ENCODE data around the gene CALD1.

Gene CALD1

DNA sequence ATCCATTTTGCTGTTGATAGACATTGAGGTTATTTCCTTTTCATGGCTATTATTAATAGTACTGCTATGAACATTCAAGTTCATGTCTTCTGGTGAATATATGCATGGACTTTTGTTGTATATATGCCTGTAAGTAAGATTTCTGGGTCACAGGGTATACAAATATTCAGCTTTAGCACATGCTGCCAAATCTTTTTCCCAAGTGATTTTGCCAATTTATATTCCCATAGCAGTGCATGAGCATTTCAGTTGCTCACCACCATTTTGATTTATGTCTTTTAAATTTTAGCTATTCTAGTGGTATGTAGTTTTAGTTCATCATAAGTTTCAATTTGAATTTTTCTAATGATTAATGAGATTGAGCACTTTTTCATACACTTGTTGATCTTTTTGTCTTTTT, 59.9 kb downstream of the CALD1 start:
- DNase-seq = no peak
- in situ Hi-C loops (cut with HindIII; ENCODE audit: low pct_ligation_motif_present, low pct_unique_long_range_greater_than_20kb, low sequenced_read_pairs) = no loop called here

GRCh38 chr7:134842062-134842461, 62.6 kb downstream of the CALD1 start:
- DNase-seq = no peak
- in situ Hi-C loops (cut with HindIII; ENCODE audit: low pct_ligation_motif_present, low pct_unique_long_range_greater_than_20kb, low sequenced_read_pairs) = no loop called here

GRCh38 chr7:134842886-134843430, 63.5 kb downstream of the CALD1 start:
- DNase-seq = no peak
- in situ Hi-C loops (cut with HindIII; ENCODE audit: low pct_ligation_motif_present, low pct_unique_long_range_greater_than_20kb, low sequenced_read_pairs) = no loop called here

- in situ Hi-C loops (cut with HindIII; ENCODE audit: low pct_ligation_motif_present, low pct_unique_long_range_greater_than_20kb, low sequenced_read_pairs) = no loop called here
- no peak for DNase-seq
Observed at GRCh38 chr7:134844200-134844599, 64.8 kb downstream of the CALD1 start.

GRCh38 chr7:134845461-134845860, 66.0 kb downstream of the CALD1 start:
- in situ Hi-C loops (cut with HindIII; ENCODE audit: low pct_ligation_motif_present, low pct_unique_long_range_greater_than_20kb, low sequenced_read_pairs) = no loop called here

GRCh38 chr7:134847851-134848588, 68.6 kb downstream of the CALD1 start:
- DNase-seq = no peak
- in situ Hi-C loops (cut with HindIII; ENCODE audit: low pct_ligation_motif_present, low pct_unique_long_range_greater_than_20kb, low sequenced_read_pairs) = no loop called here

More at GRCh38 chr7:134845461-134845860, 66.0 kb downstream of the CALD1 start:
- peak; percentile 37 for DNase-seq

GRCh38 chr7:134850066-134850465, 70.6 kb downstream of the CALD1 start:
- DNase-seq = no peak
- in situ Hi-C loops (cut with HindIII; ENCODE audit: low pct_ligation_motif_present, low pct_unique_long_range_greater_than_20kb, low sequenced_read_pairs) = no loop called here

DNA sequence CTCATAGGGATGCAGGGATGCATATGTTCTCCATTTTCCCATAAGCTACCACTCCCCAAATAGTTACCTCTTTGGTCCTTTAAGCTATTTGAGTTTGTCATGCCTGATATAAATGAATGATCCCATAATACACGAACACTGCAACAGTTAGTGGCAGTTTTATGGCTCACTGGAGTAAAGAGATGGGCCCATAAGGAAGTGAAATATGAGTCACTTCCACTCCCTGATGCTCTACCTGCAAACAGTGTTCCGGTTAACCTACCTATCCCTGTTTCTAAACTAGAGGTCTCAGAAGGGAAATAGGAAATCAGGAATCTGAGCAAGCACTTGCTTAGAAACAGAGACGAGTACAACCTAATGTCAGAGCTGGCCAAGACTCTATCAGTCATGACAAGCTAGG, 71.7 kb downstream of the CALD1 start:
- in situ Hi-C loops (cut with HindIII; ENCODE audit: low pct_ligation_motif_present, low pct_unique_long_range_greater_than_20kb, low sequenced_read_pairs) = no loop called here
- no peak for DNase-seq

DNA sequence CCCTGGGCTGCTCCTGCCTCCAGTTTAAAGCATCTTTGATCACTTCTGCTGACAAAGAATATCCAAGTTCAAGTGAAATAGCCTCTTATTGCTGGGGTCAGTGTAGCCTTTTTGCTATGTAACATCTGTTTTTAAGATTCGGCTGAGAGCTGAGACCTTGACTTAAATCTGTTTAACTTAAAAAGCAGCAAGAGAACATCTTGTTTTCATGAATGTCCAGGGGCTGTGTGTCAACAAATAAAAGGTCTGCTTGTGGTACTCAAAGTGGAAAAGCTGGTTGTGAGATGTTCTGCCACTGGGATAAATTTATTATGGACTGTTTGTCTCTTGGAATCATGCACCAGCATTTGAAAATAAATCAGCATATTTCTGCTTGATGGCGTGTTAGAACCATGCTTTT, 73.2 kb downstream of the CALD1 start:
- DNase-seq = no peak
- in situ Hi-C loops (cut with HindIII; ENCODE audit: low pct_ligation_motif_present, low pct_unique_long_range_greater_than_20kb, low sequenced_read_pairs) = no loop called here

DNA sequence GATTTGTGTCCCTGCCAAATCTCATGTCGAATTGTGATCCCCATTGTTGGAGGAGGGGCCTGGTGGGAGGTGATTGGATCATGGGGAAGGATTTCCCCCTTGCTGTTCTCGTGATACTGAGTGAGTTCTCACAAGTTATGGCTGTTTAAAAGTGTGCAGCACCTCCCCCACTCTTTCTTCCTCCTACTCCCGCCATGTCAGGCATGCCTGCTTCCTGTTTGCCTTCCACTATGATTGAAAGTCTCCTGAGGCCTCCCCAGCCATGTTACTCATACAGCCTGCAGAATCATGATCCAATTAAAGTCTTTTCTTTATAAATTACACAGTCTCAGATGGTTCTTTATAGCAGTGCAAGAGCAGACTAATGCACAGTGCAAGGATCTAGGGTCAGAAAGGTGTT, 75.4 kb downstream of the CALD1 start:
- in situ Hi-C loops (cut with HindIII; ENCODE audit: low pct_ligation_motif_present, low pct_unique_long_range_greater_than_20kb, low sequenced_read_pairs) = no loop called here
- no peak for DNase-seq

- in situ Hi-C loops (cut with HindIII; ENCODE audit: low pct_ligation_motif_present, low pct_unique_long_range_greater_than_20kb, low sequenced_read_pairs) = no loop called here
Observed at GRCh38 chr7:134855442-134855841, 76.0 kb downstream of the CALD1 start.

GRCh38 chr7:134856091-134856490, 76.7 kb downstream of the CALD1 start:
- DNase-seq = no peak
- in situ Hi-C loops (cut with HindIII; ENCODE audit: low pct_ligation_motif_present, low pct_unique_long_range_greater_than_20kb, low sequenced_read_pairs) = no loop called here

More at GRCh38 chr7:134855442-134855841, 76.0 kb downstream of the CALD1 start:
- no peak for DNase-seq

- in situ Hi-C loops (cut with HindIII; ENCODE audit: low pct_ligation_motif_present, low pct_unique_long_range_greater_than_20kb, low sequenced_read_pairs) = no loop called here
- no peak for DNase-seq
Observed at GRCh38 chr7:134856691-134857090, 77.3 kb downstream of the CALD1 start.

DNA sequence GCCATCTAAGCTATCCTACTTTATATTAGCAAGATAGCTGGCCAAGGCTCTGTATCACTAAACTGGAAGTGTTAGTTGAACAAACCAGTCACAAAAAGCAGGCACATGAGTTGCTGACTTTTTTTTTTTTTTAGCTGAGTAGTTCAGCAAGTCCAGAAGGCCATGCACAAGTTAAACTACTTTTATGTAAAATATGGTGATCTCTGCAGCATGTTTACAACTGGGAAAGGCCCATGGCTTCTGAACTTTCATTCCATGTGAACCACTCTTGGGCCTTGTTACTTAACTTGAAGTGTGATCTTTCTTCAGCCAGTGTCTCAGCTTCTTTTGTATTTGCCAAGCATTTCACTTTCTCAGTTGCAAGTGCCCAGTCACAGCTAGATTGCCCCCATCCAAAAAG, 78.5 kb downstream of the CALD1 start:
- DNase-seq = no peak
- in situ Hi-C loops (cut with HindIII; ENCODE audit: low pct_ligation_motif_present, low pct_unique_long_range_greater_than_20kb, low sequenced_read_pairs) = no loop called here

GRCh38 chr7:134859783-134860182, 80.3 kb downstream of the CALD1 start:
- in situ Hi-C loops (cut with HindIII; ENCODE audit: low pct_ligation_motif_present, low pct_unique_long_range_greater_than_20kb, low sequenced_read_pairs) = no loop called here
- DNase-seq = no peak

GRCh38 chr7:134865001-134865845, 85.8 kb downstream of the CALD1 start:
- in situ Hi-C loops (cut with HindIII; ENCODE audit: low pct_ligation_motif_present, low pct_unique_long_range_greater_than_20kb, low sequenced_read_pairs) = no loop called here
- DNase-seq = peak; percentile 30

GRCh38 chr7:134866617-134867016, 87.2 kb downstream of the CALD1 start:
- DNase-seq = no peak
- in situ Hi-C loops (cut with HindIII; ENCODE audit: low pct_ligation_motif_present, low pct_unique_long_range_greater_than_20kb, low sequenced_read_pairs) = no loop called here

DNA sequence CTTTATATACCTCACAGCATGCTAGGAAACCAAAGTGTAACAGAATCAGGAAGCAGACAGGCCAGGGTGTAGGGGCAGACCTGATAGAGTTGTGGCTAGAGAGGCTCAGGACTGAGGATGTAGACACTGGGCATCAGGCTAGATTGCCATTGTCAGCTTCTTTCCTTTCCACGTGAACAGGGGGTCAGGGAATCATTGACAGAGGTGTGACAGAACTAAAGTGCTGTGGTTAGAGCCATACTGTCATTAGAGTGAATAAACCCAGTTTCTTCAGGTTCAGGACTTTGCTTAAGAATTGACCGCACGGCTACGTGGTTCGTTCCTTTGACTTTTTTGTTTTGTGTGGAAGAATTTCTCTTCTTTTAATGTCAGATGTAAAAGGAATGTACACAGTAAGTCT, 90.7 kb downstream of the CALD1 start:
- in situ Hi-C loops (cut with HindIII; ENCODE audit: low pct_ligation_motif_present, low pct_unique_long_range_greater_than_20kb, low sequenced_read_pairs) = no loop called here
- DNase-seq = no peak

GRCh38 chr7:134870781-134871180, 91.3 kb downstream of the CALD1 start:
- in situ Hi-C loops (cut with HindIII; ENCODE audit: low pct_ligation_motif_present, low pct_unique_long_range_greater_than_20kb, low sequenced_read_pairs) = no loop called here
- no peak for DNase-seq

GRCh38 chr7:134873253-134873652, 93.8 kb downstream of the CALD1 start:
- in situ Hi-C loops (cut with HindIII; ENCODE audit: low pct_ligation_motif_present, low pct_unique_long_range_greater_than_20kb, low sequenced_read_pairs) = no loop called here
- no peak for DNase-seq
